Fibroblast of villous mesenchyme (primary cell): ENCODE measurements around the gene STAB1. TPM values are rescaled to one million over a fixed set of nuclear protein-coding genes. Genes with fewer than 3 reads are reported as not detected.

Experiments used
- DNase-seq: peaks from one replicate; pipeline ENCODE4 v3.0.0-alpha.2; 2010; ENCODE audit warnings: low read depth
- H3K4me3 ChIP-seq: 2 replicates; pipeline ENCODE4 v1.5.1; 2011; ENCODE audit warnings: low read depth, mild to moderate bottlenecking, low read length
- CTCF ChIP-seq: IDR thresholded peaks from 2 replicates; pipeline ENCODE4 v1.5.1; 2012; ENCODE audit warnings: low read depth, mild to moderate bottlenecking, low read length; ENCODE audit not compliant: insufficient read depth
- small RNA-seq: library from RNA; depleted of rRNA; stranded (forward); fragments of <200 nt; gene quantifications from one replicate; pipeline ENCODE3, GENCODE V24; 2012
- total RNA-seq: library from RNA; depleted of rRNA; stranded (reverse); fragments of >200 nt; gene quantifications from 2 replicates; pipeline ENCODE4 v1.2.3, GENCODE V29; 2012

Gene STAB1
- total RNA-seq, 1 donor = 0.43 TPM

- DNase-seq = no peak
- TF ChIP-seq CTCF = no peak
- no peak overlapping the region for H3K4me3 ChIP-seq
Measured at GRCh38 chr3:52561028-52561747, 66.0 kb downstream of the STAB1 start.

GRCh38 chr3:52563984-52564383 is 68.8 kb downstream of the STAB1 start:
- TF ChIP-seq CTCF = no peak
- no peak for DNase-seq
- H3K4me3 ChIP-seq = no peak overlapping the region

- no peak for DNase-seq
- H3K4me3 ChIP-seq = no peak overlapping the region
- TF ChIP-seq CTCF = no peak
Measured at GRCh38 chr3:52568069-52568468, 72.9 kb downstream of the STAB1 start.

GRCh38 chr3:52570076-52570475 is 74.9 kb downstream of the STAB1 start:
- peak; percentile 46 for DNase-seq
- no peak overlapping the region for H3K4me3 ChIP-seq
- TF ChIP-seq CTCF = no peak

- DNase-seq = no peak
- H3K4me3 ChIP-seq = no peak overlapping the region
- no peak for TF ChIP-seq CTCF
Measured at GRCh38 chr3:52572221-52572620, 77.1 kb downstream of the STAB1 start.

Small RNAs within 50 kb of the gene (small RNA-seq; reads per million reads assigned to genes)
- gene RNU6-856P (not detected), gene RNU6ATAC16P (not detected)

Other genes starting within 250 kb of the STAB1 start
- 19.0 and 20.3 TPM in 2 replicates for gene PPM1M, start 249.6 kb upstream of the STAB1 start, total RNA-seq
- gene WDR82, start 216.7 kb upstream of the STAB1 start, total RNA-seq = 51.2 and 68.2 TPM in 2 replicates
- 6.9 and 13.5 TPM in 2 replicates for gene GLYCTK, start 207.5 kb upstream of the STAB1 start, total RNA-seq
- 4.7 and 4.8 TPM in 2 replicates for gene DNAH1, start 179.0 kb upstream of the STAB1 start, total RNA-seq
- 69.9 and 70.0 TPM in 2 replicates for gene BAP1, start 85.3 kb upstream of the STAB1 start, total RNA-seq
- 3.5 and 6.1 TPM in 2 replicates for gene PHF7, start 84.7 kb upstream of the STAB1 start, total RNA-seq
- 0.32 TPM in 1 of 2 replicates, not detected in the other for gene SEMA3G, start 50.2 kb upstream of the STAB1 start, total RNA-seq
- gene TNNC1, start 41.3 kb upstream of the STAB1 start, total RNA-seq = 0.64 and 1.3 TPM in 2 replicates
- gene NISCH, start 39.7 kb upstream of the STAB1 start, total RNA-seq = 75.7 and 82.5 TPM in 2 replicates
- 45.8 and 85.0 TPM in 2 replicates for gene NT5DC2, start 38.5 kb downstream of the STAB1 start, total RNA-seq
- 7.7 and 17.7 TPM in 2 replicates for gene UQCC5, start 41.3 kb downstream of the STAB1 start, total RNA-seq
- gene PBRM1, start 190.6 kb downstream of the STAB1 start, total RNA-seq = 74.3 and 87.6 TPM in 2 replicates
- gene GNL3, start 190.7 kb downstream of the STAB1 start, total RNA-seq = 114 and 130 TPM in 2 replicates
- gene GLT8D1, start 210.5 kb downstream of the STAB1 start, total RNA-seq = 84.1 and 108 TPM in 2 replicates
- 66.9 and 77.0 TPM in 2 replicates for gene SPCS1, start 210.8 kb downstream of the STAB1 start, total RNA-seq